Peyer's patch (tissue), 4 donors: ENCODE results near the gene VWA7. TPM values are rescaled to one million over a fixed set of nuclear protein-coding genes. Genes with fewer than 3 reads are reported as not detected.

Experiments used
- DNase-seq, 3 donors: peaks; one replicate each; pipeline ENCODE4 v3.0.0-alpha.2; 2017 to 2019
- H3K27ac ChIP-seq, 4 donors: fragments of 200-600 bp; sonication (generic); one replicate each; pipeline ENCODE4 v1.5.1; 2016 to 2019
- H3K27me3 ChIP-seq, 2 donors: fragments of 200-600 bp; sonication (generic); one replicate each; pipeline ENCODE4 v1.5.1; 2019
- H3K36me3 ChIP-seq, 3 donors: fragments of 200-600 bp; sonication (generic); one replicate each; pipeline ENCODE4 v1.5.1; 2016 to 2019
- H3K4me1 ChIP-seq, 4 donors: fragments of 200-600 bp; sonication (generic); one replicate each; pipeline ENCODE4 v1.5.1; 2016 to 2019
- H3K4me3 ChIP-seq, 4 donors: fragments of 200-600 bp; sonication (generic); 1 replicate in 3 of 4; 2 replicates in 1 of 4; pipeline ENCODE4 v1.5.1; 2016 to 2019; ENCODE audit warnings: mild to moderate bottlenecking in 1 of 4
- H3K9me3 ChIP-seq, 4 donors: fragments of 200-600 bp; sonication (generic); one replicate each; pipeline ENCODE4 v1.5.1; 2016 to 2019; ENCODE audit warnings: mild to moderate bottlenecking in 1 of 4
- POLR2A ChIP-seq, 2 donors: fragments of 450-650 bp; IDR thresholded peaks; one replicate each; pipeline ENCODE4 v1.5.1; 2017; ENCODE audit warnings: antibody characterized with exemption in 2 of 2, mild to moderate bottlenecking in 2 of 2, moderate library complexity in 2 of 2
- total RNA-seq, 4 donors: library from RNA; depleted of rRNA; stranded (reverse); fragments of >200 nt; gene quantifications; one replicate each; pipeline ENCODE4 v1.1.0, GENCODE V29; 2016
- TF ChIP-seq, protein P1 (sequence below), 6 experiments: fragments of 450-650 bp in 4 of 6; fragments of 200-600 bp in 2 of 6; sonication (generic) in 1 of 6; IDR thresholded peaks; one replicate each; pipeline ENCODE4 v1.5.1; 2017 to 2019; ENCODE audit warnings: antibody characterized with exemption in 6 of 6, mild to moderate bottlenecking in 3 of 6, moderate library complexity in 1 of 6

Gene VWA7
- total RNA-seq, 4 donors from 2014 or later: 16.8 to 26.0 (median 19.7) TPM; not detected in 1

DNA sequence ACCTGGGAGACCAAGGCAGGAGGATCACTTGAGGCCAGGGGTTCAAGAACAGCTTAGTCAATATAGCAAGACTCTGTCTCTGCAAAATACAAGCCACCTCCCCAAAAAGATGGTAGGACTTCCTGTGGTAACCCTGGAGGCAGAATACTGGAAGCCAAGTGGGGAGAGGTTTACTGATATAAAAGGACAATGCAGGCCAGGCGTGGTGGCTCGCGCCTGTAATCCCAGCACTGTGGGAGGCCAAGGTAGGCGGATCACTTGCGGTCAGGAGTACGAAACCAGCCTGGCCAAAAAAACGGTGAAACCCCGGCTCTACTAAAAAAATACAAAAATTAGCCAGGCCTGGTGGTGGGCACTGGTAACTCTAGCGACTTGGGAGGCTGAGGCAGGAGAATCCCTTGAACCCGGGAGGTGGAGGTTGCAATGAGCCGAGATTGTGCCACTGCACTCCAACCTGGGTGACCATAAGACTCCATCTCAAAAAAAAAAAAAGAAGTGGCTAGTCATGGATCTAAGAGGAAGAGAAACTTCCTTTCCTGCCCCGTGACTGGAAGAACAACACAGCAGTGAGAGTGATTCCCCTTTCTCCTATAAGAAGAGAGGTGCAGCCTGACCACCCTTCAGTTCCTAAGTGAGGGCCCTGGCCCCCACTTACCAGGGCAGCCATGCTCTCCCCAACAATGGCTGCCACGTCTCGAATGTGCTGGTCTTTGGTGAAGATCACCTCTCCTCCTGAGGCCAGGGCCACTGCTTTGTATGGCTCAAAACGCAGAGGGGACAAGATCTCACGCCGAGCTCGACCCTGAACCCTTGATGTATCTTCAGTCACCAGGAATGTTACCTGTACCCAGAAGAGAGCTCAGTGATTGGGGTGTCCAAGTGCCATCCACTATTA, 8.5 kb downstream of the VWA7 start:
- TF ChIP-seq POLR2A (IDR thresholded peaks at IDR 0.05): no peak
- TF ChIP-seq, protein P1, sequence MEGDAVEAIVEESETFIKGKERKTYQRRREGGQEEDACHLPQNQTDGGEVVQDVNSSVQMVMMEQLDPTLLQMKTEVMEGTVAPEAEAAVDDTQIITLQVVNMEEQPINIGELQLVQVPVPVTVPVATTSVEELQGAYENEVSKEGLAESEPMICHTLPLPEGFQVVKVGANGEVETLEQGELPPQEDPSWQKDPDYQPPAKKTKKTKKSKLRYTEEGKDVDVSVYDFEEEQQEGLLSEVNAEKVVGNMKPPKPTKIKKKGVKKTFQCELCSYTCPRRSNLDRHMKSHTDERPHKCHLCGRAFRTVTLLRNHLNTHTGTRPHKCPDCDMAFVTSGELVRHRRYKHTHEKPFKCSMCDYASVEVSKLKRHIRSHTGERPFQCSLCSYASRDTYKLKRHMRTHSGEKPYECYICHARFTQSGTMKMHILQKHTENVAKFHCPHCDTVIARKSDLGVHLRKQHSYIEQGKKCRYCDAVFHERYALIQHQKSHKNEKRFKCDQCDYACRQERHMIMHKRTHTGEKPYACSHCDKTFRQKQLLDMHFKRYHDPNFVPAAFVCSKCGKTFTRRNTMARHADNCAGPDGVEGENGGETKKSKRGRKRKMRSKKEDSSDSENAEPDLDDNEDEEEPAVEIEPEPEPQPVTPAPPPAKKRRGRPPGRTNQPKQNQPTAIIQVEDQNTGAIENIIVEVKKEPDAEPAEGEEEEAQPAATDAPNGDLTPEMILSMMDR (IDR thresholded peaks at IDR 0.05): no peak
- Histone ChIP-seq H3K27ac (no peak overlapping the region), H3K4me1 (peaks cover 0 to 19% (median 1%) of the 10 kb centered on the region in 4 donors), H3K4me3 (no peak overlapping the region), H3K27me3 (no peaks in the 10 kb centered on the region), H3K36me3 (no peaks in the 10 kb centered on the region), H3K9me3 (no peaks in the 10 kb centered on the region)
- no peak for DNase-seq

DNA sequence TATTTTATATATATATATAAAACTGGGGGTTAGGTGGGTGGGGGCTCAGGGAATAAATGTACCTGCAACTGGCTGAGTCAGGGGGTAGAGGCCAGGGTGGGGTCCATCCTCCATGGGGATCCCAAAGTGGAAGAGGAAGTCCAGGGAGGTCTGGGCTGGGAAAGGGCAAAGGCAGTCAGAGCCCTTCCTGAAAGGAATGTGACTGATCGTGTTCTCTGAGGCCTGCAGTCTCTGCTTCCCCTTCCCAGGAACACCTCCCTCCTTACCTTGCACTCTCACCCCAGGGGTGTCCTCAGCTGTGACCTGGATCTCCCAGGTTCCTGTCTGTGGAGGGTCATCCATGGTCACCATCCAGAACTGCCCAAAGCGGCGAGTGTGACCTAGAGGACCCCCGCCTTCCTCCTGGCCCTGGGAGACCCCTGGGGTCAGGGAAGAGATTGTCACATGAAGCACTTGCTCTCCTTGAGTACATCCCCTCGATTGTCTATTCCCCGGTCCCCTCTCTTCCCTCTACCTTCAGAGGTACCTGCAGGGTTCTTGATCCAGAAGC, 10.0 kb downstream of the VWA7 start:
- Histone ChIP-seq H3K27me3 (no peaks in the 10 kb centered on the region), H3K36me3 (no peaks in the 10 kb centered on the region), H3K4me3 (no peak overlapping the region), H3K4me1 (peaks cover 0 to 15% (median 0%) of the 10 kb centered on the region in 4 donors), H3K9me3 (no peaks in the 10 kb centered on the region), H3K27ac (no peak overlapping the region)
- DNase-seq: no peak
- no peak for TF ChIP-seq POLR2A (IDR thresholded peaks at IDR 0.05)
- TF ChIP-seq, protein P1 (IDR thresholded peaks at IDR 0.05): no peak

GRCh38 chr6:31765910-31766794, 11.0 kb downstream of the VWA7 start:
- Histone ChIP-seq H3K36me3 (no peaks in the 10 kb centered on the region), H3K4me1 (peaks cover 0 to 19% (median 0%) of the 10 kb centered on the region in 4 donors), H3K27me3 (no peaks in the 10 kb centered on the region), H3K27ac (peak overlapping the region in 1 of 4 donors; percentile 18), H3K4me3 (peak overlapping the region in 2 of 4 donors; percentile 41), H3K9me3 (no peaks in the 10 kb centered on the region)
- DNase-seq: peak in 2 of 3 donors; percentile 66 to 79
- TF ChIP-seq, protein P1 (IDR thresholded peaks at IDR 0.05): no peak
- TF ChIP-seq POLR2A (IDR thresholded peaks at IDR 0.05): peak in 1 of 2 donors; percentile 19

- no peak overlapping the region for H3K27ac ChIP-seq
- H3K4me1 ChIP-seq: peaks cover 0 to 23% (median 0%) of the 10 kb centered on the region in 4 donors
- TF ChIP-seq, protein P1 (IDR thresholded peaks at IDR 0.05): no peak
- no peak for TF ChIP-seq POLR2A (IDR thresholded peaks at IDR 0.05)
- H3K36me3 ChIP-seq: no peaks in the 10 kb centered on the region
- H3K4me3 ChIP-seq: peak overlapping the region in 1 of 4 donors; percentile 41
- no peaks in the 10 kb centered on the region for H3K27me3 ChIP-seq
- H3K9me3 ChIP-seq: no peaks in the 10 kb centered on the region
- DNase-seq: no peak
Measured at GRCh38 chr6:31765559-31765909, 11.6 kb downstream of the VWA7 start.

DNA sequence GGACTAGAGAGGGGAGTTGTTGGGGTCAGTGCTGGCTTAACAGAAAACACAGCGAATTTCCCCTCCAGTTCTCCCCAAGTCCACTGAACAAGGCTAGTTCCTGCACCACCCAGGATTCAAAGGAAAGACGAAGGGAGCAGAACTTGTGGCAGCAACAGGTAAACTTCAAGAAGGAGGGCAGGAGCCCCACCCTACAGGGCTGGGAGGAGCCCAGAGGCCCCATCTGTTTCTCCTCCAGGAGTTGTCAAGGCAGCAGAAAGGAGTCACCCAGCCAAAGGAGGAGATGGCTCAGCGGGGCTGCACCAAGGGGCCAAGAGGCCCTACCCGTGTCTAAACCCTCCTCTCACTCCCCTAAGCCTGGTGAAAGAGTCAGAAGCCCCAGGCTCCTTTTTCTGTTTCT, 12.9 kb downstream of the VWA7 start:
- H3K27ac ChIP-seq: no peak overlapping the region
- DNase-seq: no peak
- no peaks in the 10 kb centered on the region for H3K27me3 ChIP-seq

More for the DNA sequence above, 12.9 kb downstream of the VWA7 start:
- Histone ChIP-seq H3K4me1 (peaks cover 0 to 16% (median 0%) of the 10 kb centered on the region in 4 donors), H3K9me3 (no peaks in the 10 kb centered on the region), H3K36me3 (no peaks in the 10 kb centered on the region), H3K4me3 (no peak overlapping the region)
- TF ChIP-seq, protein P1 (IDR thresholded peaks at IDR 0.05): no peak
- TF ChIP-seq POLR2A (IDR thresholded peaks at IDR 0.05): no peak
